H9 (cell line): ENCODE results near the gene SLC25A26. TPM values are rescaled to one million over a fixed set of nuclear protein-coding genes. Genes with fewer than 3 reads are reported as not detected.

Experiments used
- DNase-seq: peaks from one replicate; pipeline ENCODE4 v3.0.0-alpha.2; 2017
- H2AFZ ChIP-seq: one replicate; pipeline ENCODE4 v1.6.1; 2013; ENCODE audit warnings: mild to moderate bottlenecking, low read length, control low read depth, moderate library complexity
- H2AK5ac ChIP-seq: 2 replicates; pipeline ENCODE4 v1.6.1; 2013; ENCODE audit warnings: low read length, control low read depth, mixed read lengths; ENCODE audit not compliant: insufficient read length
- H2BK120ac ChIP-seq: one replicate; pipeline ENCODE4 v1.6.1; 2013; ENCODE audit warnings: low read depth, mild to moderate bottlenecking, low read length, control low read depth, inconsistent platforms; ENCODE audit not compliant: poor library complexity, severe bottlenecking
- H2BK12ac ChIP-seq: 2 replicates; pipeline ENCODE4 v1.6.1; 2013; ENCODE audit warnings: low read length, control low read depth, mixed read lengths, low read depth; ENCODE audit not compliant: insufficient read length
- H2BK15ac ChIP-seq: 2 replicates; pipeline ENCODE4 v1.6.1; 2013; ENCODE audit warnings: low read depth, low read length, control low read depth
- H2BK20ac ChIP-seq: one replicate; pipeline ENCODE4 v1.6.1; 2013; ENCODE audit warnings: low read depth, mild to moderate bottlenecking, low read length, control low read depth, inconsistent platforms; ENCODE audit not compliant: poor library complexity, severe bottlenecking
- H2BK5ac ChIP-seq: 2 replicates; pipeline ENCODE4 v1.6.1; 2013; ENCODE audit warnings: low read length, control low read depth, mixed read lengths; ENCODE audit not compliant: insufficient read length
- H3K14ac ChIP-seq: 2 replicates; pipeline ENCODE4 v1.6.1; 2013; ENCODE audit warnings: low read length, control low read depth; ENCODE audit not compliant: insufficient read depth
- H3K18ac ChIP-seq: 2 replicates; pipeline ENCODE4 v1.6.1; 2013; ENCODE audit warnings: low read depth, mild to moderate bottlenecking, mixed read lengths, low read length, control low read depth; ENCODE audit not compliant: insufficient read length
- H3K23ac ChIP-seq: 2 replicates; pipeline ENCODE4 v1.6.1; 2013; ENCODE audit warnings: low read length, control low read depth, mixed read lengths, low read depth; ENCODE audit not compliant: insufficient read length
- H3K23me2 ChIP-seq: 2 replicates; pipeline ENCODE4 v1.6.1; 2013; ENCODE audit warnings: low read depth, mild to moderate bottlenecking, mixed read lengths, low read length, control low read depth; ENCODE audit not compliant: insufficient read length, poor library complexity, severe bottlenecking
- H3K27ac ChIP-seq: 2 replicates; pipeline ENCODE4 v1.5.1; 2013; ENCODE audit warnings: low read length, control low read depth, mixed read lengths, low read depth; ENCODE audit not compliant: insufficient read length
- H3K27me3 ChIP-seq: 2 replicates; pipeline ENCODE4 v1.6.1; 2013; ENCODE audit warnings: low read length, control low read depth, inconsistent platforms; ENCODE audit not compliant: insufficient read depth
- H3K4ac ChIP-seq: 2 replicates; pipeline ENCODE4 v1.6.1; 2013; ENCODE audit warnings: low read depth, mild to moderate bottlenecking, control low read depth, inconsistent platforms, low read length, moderate library complexity
- H3K4me1 ChIP-seq: 2 replicates; pipeline ENCODE4 v1.6.1; 2013; ENCODE audit warnings: low read length, control low read depth, inconsistent platforms; ENCODE audit not compliant: insufficient read depth
- H3K4me2 ChIP-seq: 2 replicates; pipeline ENCODE4 v1.6.1; 2013; ENCODE audit warnings: low read length, control low read depth, mixed read lengths; ENCODE audit not compliant: insufficient read length, insufficient read depth
- H3K56ac ChIP-seq: 2 replicates; pipeline ENCODE4 v1.6.1; 2013; ENCODE audit warnings: low read depth, mild to moderate bottlenecking, mixed read lengths, low read length, control low read depth; ENCODE audit not compliant: insufficient read length
- H3K79me1 ChIP-seq: 2 replicates; pipeline ENCODE4 v1.6.1; 2013; ENCODE audit warnings: low read depth, mild to moderate bottlenecking, moderate library complexity, low read length, control low read depth, inconsistent platforms; ENCODE audit not compliant: insufficient read depth, poor library complexity, severe bottlenecking
- H3K79me2 ChIP-seq: 2 replicates; pipeline ENCODE4 v1.6.1; 2013; ENCODE audit warnings: low read length, control low read depth, inconsistent platforms; ENCODE audit not compliant: insufficient read depth
- H3K9ac ChIP-seq: 2 replicates; pipeline ENCODE4 v1.6.1; 2013; ENCODE audit warnings: low read length, control low read depth, mixed read lengths; ENCODE audit not compliant: insufficient read length; ENCODE audit errors: extremely low read depth
- H3K9me3 ChIP-seq: one replicate; pipeline ENCODE4 v1.6.1; 2013; ENCODE audit warnings: low read depth, low read length, inconsistent platforms; ENCODE audit not compliant: control insufficient read depth
- H3T11ph ChIP-seq: one replicate; pipeline ENCODE4 v1.6.1; 2013; ENCODE audit warnings: mild to moderate bottlenecking, low read length, control low read depth, inconsistent platforms
- H4K20me1 ChIP-seq: one replicate; pipeline ENCODE4 v1.6.1; 2013; ENCODE audit not compliant: control insufficient read depth, insufficient read length, insufficient read depth
- H4K5ac ChIP-seq: 2 replicates; pipeline ENCODE4 v1.6.1; 2013; ENCODE audit warnings: low read depth, mild to moderate bottlenecking, mixed read lengths, low read length, control low read depth; ENCODE audit not compliant: insufficient read length
- H4K8ac ChIP-seq: replicated peaks from 2 replicates; pipeline ENCODE4 v1.6.1; 2013; ENCODE audit warnings: low read length, control low read depth, mixed read lengths, low read depth; ENCODE audit not compliant: insufficient read length
- H4K91ac ChIP-seq: 2 replicates; pipeline ENCODE4 v1.6.1; 2013; ENCODE audit warnings: low read depth, mild to moderate bottlenecking, moderate library complexity, mixed read lengths, low read length, control low read depth; ENCODE audit not compliant: insufficient read length
- H3K27ac Mint-ChIP-seq, 3 experiments: 2 replicates in 2 of 3; 3 replicates in 1 of 3; pipeline ENCODE4 v1.8.0; 2020 to 2021; ENCODE audit warnings: mixed read lengths in 3 of 3, mild to moderate bottlenecking in 1 of 3, moderate library complexity in 1 of 3
- H3K27me3 Mint-ChIP-seq: 2 replicates; pipeline ENCODE4 v1.8.0; 2021; ENCODE audit warnings: low read depth, mild to moderate bottlenecking, moderate library complexity, mixed read lengths
- H3K36me3 Mint-ChIP-seq, 3 experiments: 2 replicates in 2 of 3; 3 replicates in 1 of 3; pipeline ENCODE4 v1.8.0; 2020 to 2021; ENCODE audit warnings: low read depth in 3 of 3, mixed read lengths in 3 of 3; ENCODE audit not compliant: insufficient read depth in 1 of 3
- H3K4me1 Mint-ChIP-seq, 2 experiments: 2 replicates each; pipeline ENCODE4 v1.8.0; 2020; ENCODE audit warnings: mixed read lengths in 2 of 2
- H3K4me3 Mint-ChIP-seq, 2 experiments: 2 replicates in 1 of 2; 3 replicates in 1 of 2; pipeline ENCODE4 v1.8.0; 2020 to 2021; ENCODE audit warnings: mild to moderate bottlenecking in 2 of 2, mixed read lengths in 2 of 2, moderate library complexity in 1 of 2
- H3K9me3 Mint-ChIP-seq, 2 experiments: 2 replicates in 1 of 2; 3 replicates in 1 of 2; pipeline ENCODE4 v1.8.0; 2020; ENCODE audit warnings: mild to moderate bottlenecking in 2 of 2, mixed read lengths in 2 of 2, moderate library complexity in 1 of 2
- CTCF ChIP-seq: fragments of 200-600 bp; sonication (generic); conservative IDR thresholded peaks from 3 replicates; pipeline ENCODE4 v1.8.0; 2021; ENCODE audit warnings: antibody characterized with exemption, mild to moderate bottlenecking
- WGBS: extraction: QIAGEN DNeasy Blood & Tissue Kit; methylation state at CpG from one replicate; pipeline ENCODE4 v1.1.7; 2013; ENCODE audit warnings: missing lambda C conversion rate, low lambda C conversion rate, mixed read lengths; ENCODE audit not compliant: insufficient read length; ENCODE audit errors: extremely low coverage; 5-methylcytosine and 5-hydroxymethylcytosine counted together
- total RNA-seq: library from RNA; stranded (reverse); gene quantifications from 2 replicates; pipeline ENCODE4 v1.2.1, GENCODE V29; 2021

Gene SLC25A26
- total RNA-seq, 1 experiment from 2014 or later, result 30.2 TPM

- Histone ChIP-seq H3K23me2 (no peaks in the 10 kb centered on the region), H2BK12ac (no peak overlapping the region), H3K4ac (no peak overlapping the region), H3T11ph (no peak overlapping the region), H3K4me2 (no peak overlapping the region), H3K27ac (no peak overlapping the region), H4K8ac (no peak overlapping the region), H2AK5ac (no peak overlapping the region), H3K79me1 (no peaks in the 10 kb centered on the region), H2BK120ac (no peak overlapping the region), H3K9me3 (no peaks in the 10 kb centered on the region), H3K27me3 (no peaks in the 10 kb centered on the region), H3K56ac (no peak overlapping the region), H2BK5ac (no peak overlapping the region), H3K79me2 (no peaks in the 10 kb centered on the region), H3K23ac (no peak overlapping the region), H2AFZ (no peak overlapping the region), H3K4me1 (no peaks in the 10 kb centered on the region), H3K9ac (no peak overlapping the region), H3K14ac (no peak overlapping the region), H4K20me1 (no peaks in the 10 kb centered on the region), H4K5ac (no peak overlapping the region), H3K18ac (no peak overlapping the region), H2BK15ac (no peak overlapping the region), H4K91ac (no peak overlapping the region), H2BK20ac (no peak overlapping the region)
- WGBS, result no CpG with 5 or more reads among the region's 21 CpGs
- Mint-ChIP-seq H3K27ac (peak overlapping the region in 1 of 3 experiments; percentile 51; a peak in 2 of 7 replicates), H3K4me3 (peak overlapping the region; percentile 43 to 57), H3K4me1 (peaks cover 8 to 9% of the 10 kb centered on the region in 2 experiments), H3K27me3 (peaks cover 10% of the 10 kb centered on the region), H3K36me3 (no peaks in the 10 kb centered on the region), H3K9me3 (no peaks in the 10 kb centered on the region)
- peak; percentile 89 for DNase-seq
- peak; percentile 47; the same call in 2 of the 3 replicates for TF ChIP-seq CTCF
Observed at GRCh38 chr3:66195347-66195783, 25.4 kb upstream of the SLC25A26 start.
